Fibroblast of skin of right biceps (primary cell): Measurements from ENCODE around the gene CFAP45.

Source experiments
- DNase-seq: peaks from one replicate; pipeline ENCODE4 v3.0.0-alpha.2; 2013

Gene CFAP45

DNA sequence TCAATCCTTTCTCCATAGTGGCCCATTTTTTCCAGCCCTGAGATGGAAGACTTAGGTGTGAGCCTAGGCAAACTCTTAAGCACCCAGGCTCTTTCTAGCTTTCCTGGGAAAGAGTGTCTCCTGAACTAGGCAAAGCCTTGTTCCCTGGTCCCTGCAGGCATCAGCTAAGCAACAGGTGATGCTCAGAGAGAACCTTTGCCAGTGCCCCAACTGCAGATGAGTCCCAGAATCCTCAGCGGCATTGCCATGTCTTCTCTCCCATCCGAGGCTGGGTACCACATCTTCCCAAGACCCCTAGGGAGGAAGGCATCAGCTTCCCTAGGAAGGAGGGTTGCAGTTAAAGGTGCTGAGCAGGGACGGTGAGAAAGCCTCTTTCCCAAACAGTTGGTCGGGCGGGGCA lies 29.3 kb downstream of the CFAP45 start:
- no peak for DNase-seq

DNA sequence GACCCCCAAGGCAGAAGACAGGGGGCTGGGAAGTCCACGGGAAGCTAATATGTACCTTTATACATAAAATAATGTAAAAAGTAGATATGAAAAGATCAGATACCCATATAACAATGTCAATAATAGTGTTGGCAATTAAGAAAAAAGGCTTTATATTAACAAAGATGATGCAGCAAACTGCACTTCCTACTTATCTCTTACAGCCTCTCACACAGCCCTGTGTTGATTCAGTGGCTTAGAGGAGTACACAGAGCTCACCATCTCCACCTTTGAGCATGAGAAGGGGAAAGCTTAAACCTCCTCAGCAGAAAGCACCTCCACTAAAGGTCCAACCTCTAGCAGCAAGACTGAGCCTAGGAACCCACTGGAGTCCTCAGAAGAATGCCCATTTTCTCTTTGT lies 30.4 kb downstream of the CFAP45 start:
- DNase-seq = no peak

- peak; percentile 65 for DNase-seq
Observed at GRCh38 chr1:159869173-159869572, 30.8 kb downstream of the CFAP45 start.

GRCh38 chr1:159868766-159869165 lies 31.2 kb downstream of the CFAP45 start:
- DNase-seq = no peak

- DNase-seq = no peak
Observed at GRCh38 chr1:159867664-159868026, 32.3 kb downstream of the CFAP45 start.

DNA sequence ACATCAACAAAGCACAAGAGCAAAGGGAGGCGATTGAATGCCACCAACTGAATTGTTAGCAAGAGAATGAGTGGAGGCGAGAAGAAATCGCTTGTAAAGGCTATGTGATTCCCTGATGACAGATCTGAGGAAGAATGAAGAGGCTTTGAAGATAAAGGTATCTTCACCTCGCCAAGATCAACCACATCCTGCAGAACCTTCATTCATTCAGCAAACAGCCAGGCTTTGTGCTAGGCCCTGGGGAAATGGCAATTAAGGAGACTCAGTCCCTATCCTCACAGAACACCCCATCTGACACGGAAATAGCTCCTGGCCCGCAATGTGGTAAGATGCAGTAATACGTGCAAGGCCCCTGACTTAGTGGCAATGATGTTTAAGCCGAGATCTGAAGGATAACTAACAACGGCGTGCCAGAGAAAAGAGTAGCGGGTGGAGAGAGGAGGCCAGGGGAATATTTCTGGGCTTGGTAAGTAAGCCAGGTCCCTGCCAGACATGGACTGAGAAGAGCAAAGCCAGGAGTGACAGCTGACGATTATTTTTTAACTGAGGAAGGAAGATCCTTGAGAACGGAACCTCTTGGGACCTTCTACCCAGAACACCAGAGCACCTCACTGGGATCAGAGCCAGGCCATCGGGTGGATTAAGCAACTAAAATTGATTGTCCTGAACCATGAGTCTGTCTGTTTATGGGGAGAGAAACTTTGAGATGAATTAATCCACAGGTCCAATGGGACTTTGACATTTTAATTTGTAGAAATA lies 32.9 kb downstream of the CFAP45 start:
- DNase-seq = no peak

DNA sequence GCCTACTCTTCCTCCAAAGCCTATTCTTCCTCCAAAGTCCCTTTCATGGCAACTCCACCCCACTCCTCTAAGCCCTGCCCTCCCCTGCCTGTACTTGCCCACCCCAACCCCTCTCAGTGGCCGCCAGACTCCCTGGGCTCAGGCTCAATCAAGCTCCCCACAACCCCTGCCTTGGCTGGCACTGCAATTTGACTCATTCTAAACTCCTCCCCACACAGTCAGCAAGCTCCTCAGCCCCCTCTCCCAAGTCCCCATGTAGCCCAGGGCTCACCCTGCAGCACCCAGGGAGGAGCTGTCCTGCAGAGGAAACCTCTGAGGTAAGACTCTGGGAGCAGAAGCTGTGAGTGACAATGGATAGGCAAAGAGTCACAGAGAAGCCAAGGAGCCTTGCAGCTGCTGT lies 33.9 kb downstream of the CFAP45 start:
- DNase-seq = no peak

GRCh38 chr1:159864262-159864661 lies 35.7 kb downstream of the CFAP45 start:
- no peak for DNase-seq

- no peak for DNase-seq
Observed at GRCh38 chr1:159862557-159862956, 37.4 kb downstream of the CFAP45 start, which contains the start of gene VSIG8. Gene VSIG8 (minus strand): TSS chr1:159862657. CDS start chr1:159862521, 136 bp downstream.

DNA sequence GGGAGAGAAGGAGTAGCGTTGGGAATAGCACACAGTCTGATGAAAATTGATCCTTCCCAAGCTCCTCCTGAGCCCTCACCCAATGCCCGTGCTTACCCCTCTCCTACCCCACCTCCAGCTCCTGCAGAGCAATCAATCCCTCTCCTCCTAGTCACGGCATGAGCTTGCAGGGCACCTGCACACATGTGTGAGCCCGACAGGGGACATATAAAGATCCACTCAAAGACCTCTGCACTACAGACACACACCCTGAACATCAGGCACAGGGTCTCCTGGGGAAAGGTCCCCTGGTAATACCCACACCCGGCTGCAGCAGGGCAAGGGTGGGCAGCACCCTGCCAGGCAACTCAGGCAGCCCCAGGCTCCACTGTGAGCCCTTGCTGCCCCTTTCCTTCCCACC lies 37.9 kb downstream of the CFAP45 start:
- no peak for DNase-seq

DNA sequence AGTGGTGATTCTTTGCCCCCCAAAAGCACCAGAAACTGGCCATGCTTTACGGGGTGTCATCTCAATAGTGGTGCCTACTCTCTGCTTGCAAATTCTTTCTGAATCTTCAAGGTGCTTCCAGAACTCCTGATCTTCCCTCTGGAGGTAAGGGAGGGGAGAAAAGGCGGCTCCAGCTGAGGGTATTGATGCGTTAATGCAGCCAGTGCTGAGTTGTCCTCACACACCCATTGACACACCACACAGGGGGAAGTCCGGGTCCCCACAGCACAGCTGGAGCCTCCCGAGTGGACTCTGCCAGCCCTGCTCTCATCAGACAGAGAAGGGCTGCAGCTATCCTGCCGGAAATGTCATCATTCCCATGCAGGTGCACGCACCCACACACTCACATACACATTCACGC lies 38.7 kb downstream of the CFAP45 start:
- no peak for DNase-seq

- DNase-seq = no peak
Observed at GRCh38 chr1:159860456-159860855, 39.5 kb downstream of the CFAP45 start.

- DNase-seq = no peak
Observed at GRCh38 chr1:159859767-159860322, 40.1 kb downstream of the CFAP45 start.

GRCh38 chr1:159857889-159858288 lies 42.1 kb downstream of the CFAP45 start:
- no peak for DNase-seq

DNA sequence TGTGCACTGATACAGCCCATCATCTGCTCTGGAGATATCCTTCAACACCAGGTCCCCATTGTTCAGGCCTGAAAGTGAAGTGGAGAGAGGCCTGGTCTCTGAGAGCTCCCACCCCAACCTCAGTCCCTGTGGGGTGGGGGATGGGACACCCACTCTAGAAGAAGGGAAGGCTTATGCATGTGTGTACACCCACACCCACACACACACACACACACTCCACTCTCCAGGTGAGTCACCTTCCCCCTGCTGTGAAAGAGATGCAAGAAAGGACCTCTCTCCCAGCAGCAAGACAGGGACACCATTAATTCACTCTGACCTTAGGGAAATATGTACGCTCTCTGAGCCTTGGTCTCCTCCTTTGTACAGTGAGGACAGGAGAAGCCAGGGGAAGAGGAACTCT lies 43.4 kb downstream of the CFAP45 start:
- DNase-seq = no peak

- DNase-seq = no peak
Observed at GRCh38 chr1:159855709-159856108, 44.3 kb downstream of the CFAP45 start.

GRCh38 chr1:159854693-159855192 lies 45.2 kb downstream of the CFAP45 start:
- peak; percentile 82 for DNase-seq

DNA sequence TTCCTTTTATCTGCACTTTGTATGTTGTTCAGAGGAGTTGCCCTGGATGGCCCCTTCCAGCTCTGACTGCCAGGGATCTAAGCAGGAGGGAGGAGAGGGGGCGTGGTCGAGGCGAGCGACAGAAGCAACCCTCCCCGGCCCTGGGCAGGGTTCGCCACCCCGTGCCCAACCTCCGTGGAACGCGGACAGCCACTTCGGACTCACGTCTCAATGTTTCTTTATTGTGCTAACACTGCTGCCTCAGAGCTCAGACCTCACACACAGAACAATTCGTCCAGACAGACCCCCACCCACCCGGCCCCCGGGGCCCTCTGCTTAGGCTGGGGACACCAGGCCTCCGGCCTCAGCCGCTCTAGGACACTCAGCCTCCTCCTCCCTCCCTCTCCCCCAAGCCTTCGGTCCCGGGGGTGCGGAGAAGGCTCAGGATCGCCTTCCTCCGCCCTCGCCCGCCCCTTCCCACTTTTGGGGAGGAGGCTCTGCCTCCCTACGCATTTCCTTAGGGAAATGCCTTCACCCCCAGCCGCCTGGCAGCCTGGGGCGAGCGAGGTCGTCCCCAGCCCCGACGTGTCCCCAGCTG lies 45.8 kb downstream of the CFAP45 start:
- peak; percentile 35 for DNase-seq

DNA sequence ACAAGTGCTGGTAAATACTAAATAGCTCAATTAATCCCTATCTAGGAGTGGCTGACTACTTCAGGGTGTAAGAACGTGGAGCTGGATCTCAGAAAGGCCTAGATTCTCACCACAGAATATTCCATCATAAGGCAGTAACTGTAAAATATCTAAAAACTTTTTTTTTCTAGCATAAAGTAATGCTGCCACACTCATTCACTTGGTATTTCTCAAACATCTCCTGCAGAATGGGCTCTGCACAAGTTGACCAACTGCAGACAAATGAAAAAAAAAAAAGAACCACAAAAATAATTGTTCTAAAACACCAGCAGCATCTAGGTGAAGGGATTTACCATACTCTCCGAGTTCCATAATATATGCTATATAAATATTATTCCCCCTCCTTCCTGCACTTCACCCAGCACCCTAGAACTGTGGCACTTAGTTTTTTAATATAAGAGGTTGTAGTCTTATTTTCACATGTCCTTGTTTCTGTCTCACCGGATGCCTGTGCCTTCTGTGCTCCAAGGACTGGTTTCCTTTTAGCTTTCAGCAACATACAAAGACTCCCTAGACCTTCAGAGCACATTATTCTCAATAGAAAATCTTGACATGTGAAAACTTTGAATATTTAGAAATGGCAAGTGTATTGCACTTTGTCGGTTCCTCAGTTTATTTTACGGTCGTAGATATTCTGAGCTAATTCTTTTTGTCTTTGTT lies 46.4 kb downstream of the CFAP45 start:
- peak; percentile 60 for DNase-seq

GRCh38 chr1:159851407-159851806 lies 48.6 kb downstream of the CFAP45 start:
- DNase-seq = no peak

DNA sequence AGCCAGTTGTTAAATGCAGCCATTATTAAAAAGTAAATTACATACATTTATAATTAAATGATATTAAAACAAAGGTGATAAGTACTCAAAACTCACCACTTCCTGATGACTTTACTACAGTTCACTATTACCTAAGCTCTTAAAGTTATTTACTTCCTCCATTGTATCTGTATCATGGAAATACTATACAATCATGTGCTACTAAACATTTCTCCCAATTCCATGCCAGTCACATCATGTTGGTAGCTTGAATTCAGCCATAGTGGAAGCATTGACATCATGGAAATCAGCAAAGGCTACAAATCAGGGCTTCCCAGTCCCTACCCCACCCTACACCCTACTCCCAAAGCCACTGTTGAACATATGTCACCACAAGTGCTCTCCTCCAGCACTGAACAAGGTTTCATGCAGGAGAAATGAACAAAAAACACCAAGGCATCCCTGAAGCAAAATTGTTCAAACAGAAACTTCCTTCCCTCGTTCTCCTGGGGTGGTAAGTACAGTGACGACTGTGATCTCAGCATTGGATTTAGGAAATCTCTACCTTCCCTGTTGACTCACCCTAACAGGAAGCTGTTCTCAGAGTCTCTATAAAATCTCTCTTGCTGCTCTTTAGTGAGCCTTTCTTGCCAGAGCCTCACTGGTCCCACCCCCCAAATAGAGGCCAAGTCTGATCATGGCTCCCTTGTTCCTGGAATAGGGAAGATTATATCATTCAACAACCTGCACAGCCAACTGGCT lies 50.2 kb downstream of the CFAP45 start:
- DNase-seq = peak; percentile 65

- no peak for DNase-seq
Observed at GRCh38 chr1:159848326-159848725, 51.6 kb downstream of the CFAP45 start.

DNA sequence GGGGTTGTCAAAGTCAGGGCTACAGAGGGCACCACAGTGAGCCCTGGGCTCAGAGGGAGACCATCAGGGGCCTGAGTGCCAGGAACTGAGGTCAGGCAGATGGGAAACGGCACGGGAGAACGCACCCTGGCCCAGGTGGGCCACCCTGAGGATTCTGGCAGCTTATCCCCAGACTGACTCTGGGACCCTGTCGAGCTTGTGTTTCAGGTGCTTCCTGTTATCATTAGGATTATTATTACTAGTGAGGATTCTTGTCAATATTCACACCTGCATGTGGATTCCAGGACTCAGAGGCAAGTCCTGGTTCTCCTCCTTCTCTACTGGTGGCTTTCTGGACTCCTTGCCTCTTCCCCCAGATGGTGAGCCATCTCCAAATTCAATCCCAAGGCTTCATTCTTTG lies 52.7 kb downstream of the CFAP45 start:
- no peak for DNase-seq
